ENCODE measurements around the gene RECK. TPM values are rescaled to one million over a fixed set of nuclear protein-coding genes. Genes with fewer than 3 reads are reported as not detected.

RECK gene
- total RNA-seq, 1 experiment from 2014 or later: 10.3 TPM

GRCh38 chr9:36092509-36093215, 55.9 kb downstream of the RECK start:
- H3K23ac ChIP-seq (ENCODE audit: insufficient read length, low read depth, low read length): no peak overlapping the region
- H2AK5ac ChIP-seq (ENCODE audit: insufficient read length, low read length): peak overlapping the region; percentile 54
- Mint-ChIP-seq H3K4me3 (no peak overlapping the region), H3K4me1 (peaks cover 20 to 27% of the 10 kb centered on the region in 2 experiments), H3K9me3 (no peaks in the 10 kb centered on the region), H3K27ac (peak overlapping the region in 2 of 3 experiments; percentile 4 to 58; a peak in 2 of 7 replicates), H3K27me3 (ENCODE audit: low read depth) (no peaks in the 10 kb centered on the region), H3K36me3 (ENCODE audit: insufficient read depth in 1 of 3, low read depth in 3 of 3) (peaks cover 0 to 2% (median 1%) of the 10 kb centered on the region in 3 experiments; a peak in 1 of 7 replicates)
- H3K27me3 ChIP-seq (ENCODE audit: insufficient read depth, low read length): no peaks in the 10 kb centered on the region
- no peak overlapping the region for H3K56ac ChIP-seq (ENCODE audit: insufficient read length, low read depth, low read length)
- no peaks in the 10 kb centered on the region for H3K23me2 ChIP-seq (ENCODE audit: insufficient read length, low read depth, low read length, poor library complexity, severe bottlenecking)
- no peak overlapping the region for H3K18ac ChIP-seq (ENCODE audit: insufficient read length, low read depth, low read length)
- H2BK12ac ChIP-seq (ENCODE audit: insufficient read length, low read depth, low read length): no peak overlapping the region
- H3K27ac ChIP-seq (ENCODE audit: insufficient read length, low read depth, low read length): no peak overlapping the region
- H2BK5ac ChIP-seq (ENCODE audit: insufficient read length, low read length): no peak overlapping the region
- no peak overlapping the region for H3K4me2 ChIP-seq (ENCODE audit: insufficient read depth, insufficient read length, low read length)
- no peaks in the 10 kb centered on the region for H4K20me1 ChIP-seq (ENCODE audit: control insufficient read depth, insufficient read depth, insufficient read length)
- H3K9me3 ChIP-seq (ENCODE audit: control insufficient read depth, low read depth, low read length): no peaks in the 10 kb centered on the region
- no peak overlapping the region for H4K91ac ChIP-seq (ENCODE audit: insufficient read length, low read depth, low read length)
- TF ChIP-seq CTCF (conservative IDR thresholded peaks at IDR 0.05): no peak
- peaks cover 4% of the 10 kb centered on the region; the same call in 1 of the 2 replicates for H3K4me1 ChIP-seq (ENCODE audit: insufficient read depth, low read length)
- H2AFZ ChIP-seq (ENCODE audit: low read length): no peak overlapping the region
- H3K4ac ChIP-seq (ENCODE audit: low read depth, low read length): no peak overlapping the region
- no peak overlapping the region for H2BK15ac ChIP-seq (ENCODE audit: low read depth, low read length)
- no peak overlapping the region for H3K14ac ChIP-seq (ENCODE audit: insufficient read depth, low read length)
- no peak overlapping the region for H3K9ac ChIP-seq (ENCODE audit: extremely low read depth, insufficient read length, low read length)
- no peak overlapping the region for H4K5ac ChIP-seq (ENCODE audit: insufficient read length, low read depth, low read length)
- H3K79me1 ChIP-seq (ENCODE audit: insufficient read depth, low read depth, low read length, poor library complexity, severe bottlenecking): no peaks in the 10 kb centered on the region
- H2BK20ac ChIP-seq (ENCODE audit: low read depth, low read length, poor library complexity, severe bottlenecking): no peak overlapping the region
- H3K79me2 ChIP-seq (ENCODE audit: insufficient read depth, low read length): no peaks in the 10 kb centered on the region
- DNase-seq: no peak
- no CpG with 5 or more reads among the region's 9 CpGs for WGBS (ENCODE audit: extremely low coverage, insufficient read length, low lambda C conversion rate)
- no peak overlapping the region for H4K8ac ChIP-seq (replicated peaks; ENCODE audit: insufficient read length, low read depth, low read length)
- H2BK120ac ChIP-seq (ENCODE audit: low read depth, low read length, poor library complexity, severe bottlenecking): no peak overlapping the region
- no peak overlapping the region for H3T11ph ChIP-seq (ENCODE audit: low read length)

All from H9 (cell line).